ENCODE data around the gene AP3B1.

AP3B1 gene

DNA sequence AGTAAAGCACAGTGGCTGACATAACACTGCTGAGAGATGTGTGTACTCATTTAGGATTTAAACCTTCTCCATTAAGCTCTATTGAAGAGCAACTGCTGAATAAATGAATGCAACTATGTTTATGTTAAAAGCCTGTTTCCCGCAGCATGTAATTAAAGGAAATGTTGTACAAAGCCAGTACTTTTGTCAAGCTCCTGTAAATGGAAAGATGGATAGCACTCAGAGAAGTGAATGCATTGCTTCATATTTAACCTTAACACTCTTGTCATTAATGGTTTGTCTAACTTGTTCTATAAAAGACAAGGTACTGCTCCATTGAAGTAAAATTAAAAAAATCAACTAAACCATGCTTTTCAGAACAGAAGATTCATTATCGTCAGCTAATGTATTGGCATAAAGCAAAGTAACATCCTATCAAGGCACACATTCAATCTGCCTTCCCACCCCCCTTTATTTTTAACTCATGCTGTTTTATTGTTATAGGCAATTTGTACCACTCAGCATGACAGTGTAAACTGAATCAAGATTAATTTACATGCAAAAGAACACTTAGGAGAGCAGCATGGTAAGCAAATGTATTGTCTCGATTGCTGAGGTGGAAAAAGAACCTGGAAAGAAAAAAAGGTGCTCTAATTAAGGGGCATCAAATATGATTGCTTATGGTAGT, 277.5 kb downstream of the AP3B1 start:
- no peak for TF ChIP-seq EZH2 (IDR thresholded peaks at IDR 0.05; ENCODE audit: borderline replicate concordance, low read depth, low read length, severe bottlenecking)
- TF ChIP-seq, protein P1, sequence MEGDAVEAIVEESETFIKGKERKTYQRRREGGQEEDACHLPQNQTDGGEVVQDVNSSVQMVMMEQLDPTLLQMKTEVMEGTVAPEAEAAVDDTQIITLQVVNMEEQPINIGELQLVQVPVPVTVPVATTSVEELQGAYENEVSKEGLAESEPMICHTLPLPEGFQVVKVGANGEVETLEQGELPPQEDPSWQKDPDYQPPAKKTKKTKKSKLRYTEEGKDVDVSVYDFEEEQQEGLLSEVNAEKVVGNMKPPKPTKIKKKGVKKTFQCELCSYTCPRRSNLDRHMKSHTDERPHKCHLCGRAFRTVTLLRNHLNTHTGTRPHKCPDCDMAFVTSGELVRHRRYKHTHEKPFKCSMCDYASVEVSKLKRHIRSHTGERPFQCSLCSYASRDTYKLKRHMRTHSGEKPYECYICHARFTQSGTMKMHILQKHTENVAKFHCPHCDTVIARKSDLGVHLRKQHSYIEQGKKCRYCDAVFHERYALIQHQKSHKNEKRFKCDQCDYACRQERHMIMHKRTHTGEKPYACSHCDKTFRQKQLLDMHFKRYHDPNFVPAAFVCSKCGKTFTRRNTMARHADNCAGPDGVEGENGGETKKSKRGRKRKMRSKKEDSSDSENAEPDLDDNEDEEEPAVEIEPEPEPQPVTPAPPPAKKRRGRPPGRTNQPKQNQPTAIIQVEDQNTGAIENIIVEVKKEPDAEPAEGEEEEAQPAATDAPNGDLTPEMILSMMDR (IDR thresholded peaks at IDR 0.05; ENCODE audit: borderline replicate concordance, extremely low read depth, low read length, poor library complexity, severe bottlenecking), result no peak
- Histone ChIP-seq H4K20me1 (ENCODE audit: insufficient read depth, low read length) (no peaks in the 10 kb centered on the region), H2AFZ (ENCODE audit: low read depth, low read length) (no peak overlapping the region), H3K27me3 (ENCODE audit: insufficient read depth, low read length, poor library complexity) (no peaks in the 10 kb centered on the region), H3K36me3 (ENCODE audit: insufficient read depth, low read length) (peaks cover 3% of the 10 kb centered on the region; the same call in 1 of the 2 replicates), H3K4me3 (ENCODE audit: low read depth in 1 of 2, low read length in 2 of 2) (no peak overlapping the region), H3K27ac (ENCODE audit: low read length) (no peak overlapping the region), H3K4me2 (ENCODE audit: insufficient read depth, low read length) (no peak overlapping the region), H3K9ac (ENCODE audit: low read depth, low read length) (no peak overlapping the region), H3K9me3 (ENCODE audit: insufficient read depth, low read length, severe bottlenecking) (no peaks in the 10 kb centered on the region), H3K79me2 (ENCODE audit: insufficient read depth, low read length) (no peaks in the 10 kb centered on the region), H3K4me1 (ENCODE audit: insufficient read depth, low read length) (no peaks in the 10 kb centered on the region)
- DNase-seq, result no peak
- ATAC-seq (ENCODE audit: insufficient read depth, low read depth), result no peak

GRCh38 chr5:78009937-78010527, 284.5 kb downstream of the AP3B1 start:
- Histone ChIP-seq H4K20me1 (ENCODE audit: insufficient read depth, low read length) (no peaks in the 10 kb centered on the region), H2AFZ (ENCODE audit: low read depth, low read length) (no peak overlapping the region), H3K9me3 (ENCODE audit: insufficient read depth, low read length, severe bottlenecking) (no peaks in the 10 kb centered on the region), H3K27ac (ENCODE audit: low read length) (no peak overlapping the region), H3K4me3 (ENCODE audit: low read depth in 1 of 2, low read length in 2 of 2) (no peak overlapping the region), H3K79me2 (ENCODE audit: insufficient read depth, low read length) (no peaks in the 10 kb centered on the region), H3K4me1 (ENCODE audit: insufficient read depth, low read length) (no peaks in the 10 kb centered on the region), H3K9ac (ENCODE audit: low read depth, low read length) (no peak overlapping the region), H3K27me3 (ENCODE audit: insufficient read depth, low read length, poor library complexity) (no peaks in the 10 kb centered on the region), H3K4me2 (ENCODE audit: insufficient read depth, low read length) (no peak overlapping the region), H3K36me3 (ENCODE audit: insufficient read depth, low read length) (peaks cover 2% of the 10 kb centered on the region; the same call in 1 of the 2 replicates)
- DNase-seq (no peak), ATAC-seq (ENCODE audit: insufficient read depth, low read depth) (no peak)
- TF ChIP-seq, protein P1 (IDR thresholded peaks at IDR 0.05; ENCODE audit: borderline replicate concordance, extremely low read depth, low read length, poor library complexity, severe bottlenecking), result no peak
- TF ChIP-seq EZH2 (IDR thresholded peaks at IDR 0.05; ENCODE audit: borderline replicate concordance, low read depth, low read length, severe bottlenecking), result no peak

- H3K27me3 ChIP-seq (ENCODE audit: insufficient read depth, low read length, poor library complexity), result no peaks in the 10 kb centered on the region
- H3K4me2 ChIP-seq (ENCODE audit: insufficient read depth, low read length), result no peak overlapping the region
- no peaks in the 10 kb centered on the region for H3K9me3 ChIP-seq (ENCODE audit: insufficient read depth, low read length, severe bottlenecking)
- TF ChIP-seq EZH2 (IDR thresholded peaks at IDR 0.05; ENCODE audit: borderline replicate concordance, low read depth, low read length, severe bottlenecking), result no peak
- TF ChIP-seq, protein P1 (IDR thresholded peaks at IDR 0.05; ENCODE audit: borderline replicate concordance, extremely low read depth, low read length, poor library complexity, severe bottlenecking), result peak; percentile 66
- peak; percentile 55; the same call in 1 of the 3 replicates for ATAC-seq (ENCODE audit: insufficient read depth, low read depth)
- no peaks in the 10 kb centered on the region for H4K20me1 ChIP-seq (ENCODE audit: insufficient read depth, low read length)
- peaks cover 3% of the 10 kb centered on the region; the same call in 1 of the 2 replicates for H3K36me3 ChIP-seq (ENCODE audit: insufficient read depth, low read length)
- no peak overlapping the region for H3K9ac ChIP-seq (ENCODE audit: low read depth, low read length)
- H2AFZ ChIP-seq (ENCODE audit: low read depth, low read length), result no peak overlapping the region
- H3K79me2 ChIP-seq (ENCODE audit: insufficient read depth, low read length), result no peaks in the 10 kb centered on the region
- peak; percentile 25 for DNase-seq
- H3K4me1 ChIP-seq (ENCODE audit: insufficient read depth, low read length), result no peaks in the 10 kb centered on the region
- H3K4me3 ChIP-seq (ENCODE audit: low read depth in 1 of 2, low read length in 2 of 2), result no peak overlapping the region
- no peak overlapping the region for H3K27ac ChIP-seq (ENCODE audit: low read length)
Observed at GRCh38 chr5:78008356-78008967, 286.0 kb downstream of the AP3B1 start.
